ENCODE results near the gene SLC9A3. TPM values are rescaled to one million over a fixed set of nuclear protein-coding genes. Genes with fewer than 3 reads are reported as not detected.
A peak's percentile ranks its signal among the peaks of the same experiment; 100 is the strongest.

Gene SLC9A3
- polyA plus RNA-seq, 3 donors: 0.31 to 0.42 (median 0.36) TPM

DNA sequence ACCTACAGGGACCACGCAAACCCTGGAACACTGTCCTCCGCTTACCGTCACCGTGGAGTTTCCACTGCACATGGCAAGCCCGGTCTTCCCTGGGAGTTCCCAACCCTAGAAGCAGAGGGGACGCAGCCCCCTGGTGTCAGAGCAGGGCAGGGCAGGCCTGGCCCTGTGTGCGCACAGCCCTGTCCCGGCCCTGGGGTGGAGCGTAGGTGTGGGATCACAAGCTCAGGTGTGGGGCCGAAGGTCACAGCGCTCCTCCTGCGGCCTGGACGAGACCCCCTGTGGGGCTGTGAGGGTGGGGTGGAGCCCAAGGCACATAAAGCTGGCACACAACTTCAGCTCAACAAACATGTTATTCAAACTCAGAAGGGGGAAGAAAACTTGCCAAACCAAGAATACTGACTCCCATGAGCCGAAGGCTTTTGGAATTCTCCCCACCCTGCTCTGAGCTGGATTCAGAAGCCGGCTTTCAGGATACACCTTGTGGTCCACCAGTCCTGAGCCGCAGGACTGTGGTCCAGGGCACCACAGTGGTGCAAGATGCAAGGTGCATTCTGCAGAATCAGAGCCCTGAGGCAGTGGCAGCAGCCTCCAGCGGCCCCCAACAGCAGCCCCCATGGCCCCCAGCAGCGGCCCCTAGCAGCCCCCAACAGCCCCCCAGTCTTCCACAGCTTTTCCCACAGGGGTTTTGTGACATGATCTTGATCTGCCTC is 93.1 kb downstream of the SLC9A3 start:
- whole genome bisulfite sequencing (ENCODE audit: insufficient coverage): 40% methylated on average over 13 of the region's 18 CpGs
- Mint-ChIP-seq H3K4me1 (no peaks in the 10 kb centered on the region), H3K9me3 (peaks cover 0 to 4% (median 0%) of the 10 kb centered on the region in 7 donors), H3K4me3 (no peak overlapping the region), H3K27ac (no peak overlapping the region), H3K36me3 (no peaks in the 10 kb centered on the region), H3K27me3 (ENCODE audit: low read depth in 3 of 3) (peaks cover 12 to 17% (median 13%) of the 10 kb centered on the region in 3 donors)
- no peak overlapping the region for H3K4me3 ChIP-seq (replicated peaks in 1 of 3; ENCODE audit: low read depth in 2 of 3, low read length in 3 of 3)
- H3K79me2 ChIP-seq (ENCODE audit: insufficient read depth, low read length): no peaks in the 10 kb centered on the region
- no peaks in the 10 kb centered on the region for H4K20me1 ChIP-seq (ENCODE audit: insufficient read depth, low read length)
- TF ChIP-seq, protein P1, sequence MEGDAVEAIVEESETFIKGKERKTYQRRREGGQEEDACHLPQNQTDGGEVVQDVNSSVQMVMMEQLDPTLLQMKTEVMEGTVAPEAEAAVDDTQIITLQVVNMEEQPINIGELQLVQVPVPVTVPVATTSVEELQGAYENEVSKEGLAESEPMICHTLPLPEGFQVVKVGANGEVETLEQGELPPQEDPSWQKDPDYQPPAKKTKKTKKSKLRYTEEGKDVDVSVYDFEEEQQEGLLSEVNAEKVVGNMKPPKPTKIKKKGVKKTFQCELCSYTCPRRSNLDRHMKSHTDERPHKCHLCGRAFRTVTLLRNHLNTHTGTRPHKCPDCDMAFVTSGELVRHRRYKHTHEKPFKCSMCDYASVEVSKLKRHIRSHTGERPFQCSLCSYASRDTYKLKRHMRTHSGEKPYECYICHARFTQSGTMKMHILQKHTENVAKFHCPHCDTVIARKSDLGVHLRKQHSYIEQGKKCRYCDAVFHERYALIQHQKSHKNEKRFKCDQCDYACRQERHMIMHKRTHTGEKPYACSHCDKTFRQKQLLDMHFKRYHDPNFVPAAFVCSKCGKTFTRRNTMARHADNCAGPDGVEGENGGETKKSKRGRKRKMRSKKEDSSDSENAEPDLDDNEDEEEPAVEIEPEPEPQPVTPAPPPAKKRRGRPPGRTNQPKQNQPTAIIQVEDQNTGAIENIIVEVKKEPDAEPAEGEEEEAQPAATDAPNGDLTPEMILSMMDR (IDR thresholded peaks at IDR 0.05): peak; percentile 28
- H3K9me3 ChIP-seq (replicated peaks in 1 of 2; ENCODE audit: control insufficient read depth in 1 of 2, insufficient read depth in 1 of 2, low read length in 2 of 2): no peaks in the 10 kb centered on the region
- no peaks in the 10 kb centered on the region for H3K36me3 ChIP-seq (replicated peaks in 1 of 2; ENCODE audit: control insufficient read depth in 1 of 2, insufficient read depth in 2 of 2, low read length in 2 of 2)
- H3K4me2 ChIP-seq (replicated peaks; ENCODE audit: extremely low read depth, low read length, poor library complexity, severe bottlenecking): no peak overlapping the region
- peak in 2 of 3 donors; percentile 29 to 64 for DNase-seq
- H3K9ac ChIP-seq (ENCODE audit: insufficient read depth, low read length, poor library complexity, severe bottlenecking): no peak overlapping the region
- no peaks in the 10 kb centered on the region for H3K4me1 ChIP-seq (ENCODE audit: control insufficient read depth in 1 of 2, insufficient read depth in 2 of 2, low read length in 2 of 2)
- no peaks in the 10 kb centered on the region for H3K27me3 ChIP-seq (ENCODE audit: control insufficient read depth in 2 of 2, insufficient read depth in 2 of 2, low read length in 2 of 2)
- H2AFZ ChIP-seq (ENCODE audit: insufficient read depth, low read depth, low read length, poor library complexity, severe bottlenecking): no peak overlapping the region
- intact Hi-C loops (cut with micrococcal nuclease): loop anchor here in 1 of 2 donors (2.0 kb wide), 1 partner anchor 114 kb away; no protein-coding TSS in a partner anchor
- no peak overlapping the region for H3K27ac ChIP-seq (ENCODE audit: low read depth in 1 of 2, low read length in 2 of 2)

DNA sequence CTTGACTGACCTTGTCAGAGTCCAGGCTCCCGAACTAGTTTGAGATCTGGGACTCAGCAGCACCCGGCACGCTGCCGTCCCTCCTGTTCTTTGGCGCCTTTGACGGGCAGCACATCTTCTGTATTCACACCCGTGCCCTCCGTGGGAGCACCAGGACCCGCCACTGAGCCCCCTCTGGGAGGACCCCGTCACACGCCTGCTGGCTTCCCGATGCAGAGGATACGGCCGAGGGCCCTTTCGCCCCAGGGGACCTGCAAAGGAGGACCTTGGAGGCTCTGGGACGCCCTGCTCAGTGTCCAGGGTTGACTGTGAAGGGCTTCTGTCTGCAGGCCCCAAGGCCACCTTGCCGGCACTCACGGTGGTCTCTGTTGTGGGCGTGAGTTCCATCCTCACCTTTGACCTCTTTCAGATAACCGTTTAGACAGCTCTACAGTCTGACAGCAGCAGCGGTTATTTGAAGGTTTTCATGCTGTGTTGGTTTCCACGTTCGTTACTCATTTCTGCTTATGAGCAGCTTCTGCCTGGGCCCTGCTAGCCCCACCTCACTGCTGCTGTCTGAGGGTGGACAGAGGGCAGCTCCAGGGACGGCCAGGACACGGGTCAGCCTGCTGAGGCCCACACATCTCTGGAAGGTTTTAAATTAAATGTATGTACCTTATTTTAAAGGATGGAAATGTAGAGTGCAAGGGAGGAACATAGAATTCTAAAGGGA is 93.9 kb downstream of the SLC9A3 start:
- Histone ChIP-seq H2AFZ (ENCODE audit: insufficient read depth, low read depth, low read length, poor library complexity, severe bottlenecking) (no peak overlapping the region), H3K4me1 (ENCODE audit: control insufficient read depth in 1 of 2, insufficient read depth in 2 of 2, low read length in 2 of 2) (no peaks in the 10 kb centered on the region), H3K9ac (ENCODE audit: insufficient read depth, low read length, poor library complexity, severe bottlenecking) (no peak overlapping the region), H3K79me2 (ENCODE audit: insufficient read depth, low read length) (no peaks in the 10 kb centered on the region), H3K9me3 (replicated peaks in 1 of 2; ENCODE audit: control insufficient read depth in 1 of 2, insufficient read depth in 1 of 2, low read length in 2 of 2) (no peaks in the 10 kb centered on the region), H4K20me1 (ENCODE audit: insufficient read depth, low read length) (no peaks in the 10 kb centered on the region), H3K27me3 (ENCODE audit: control insufficient read depth in 2 of 2, insufficient read depth in 2 of 2, low read length in 2 of 2) (no peaks in the 10 kb centered on the region), H3K4me2 (replicated peaks; ENCODE audit: extremely low read depth, low read length, poor library complexity, severe bottlenecking) (no peak overlapping the region), H3K4me3 (replicated peaks in 1 of 3; ENCODE audit: low read depth in 2 of 3, low read length in 3 of 3) (no peak overlapping the region), H3K36me3 (replicated peaks in 1 of 2; ENCODE audit: control insufficient read depth in 1 of 2, insufficient read depth in 2 of 2, low read length in 2 of 2) (no peaks in the 10 kb centered on the region), H3K27ac (ENCODE audit: low read depth in 1 of 2, low read length in 2 of 2) (no peak overlapping the region)
- Mint-ChIP-seq H3K27me3 (ENCODE audit: low read depth in 3 of 3) (peaks cover 13 to 16% (median 14%) of the 10 kb centered on the region in 3 donors), H3K9me3 (peaks cover 0 to 4% (median 0%) of the 10 kb centered on the region in 7 donors), H3K4me3 (peak overlapping the region; percentile 36 to 37), H3K4me1 (no peaks in the 10 kb centered on the region), H3K36me3 (no peaks in the 10 kb centered on the region), H3K27ac (peak overlapping the region in 1 of 7 donors; percentile 50)
- TF ChIP-seq, protein P1 (IDR thresholded peaks at IDR 0.05): no peak
- DNase-seq: no peak
- 97% methylated on average over 21 of the region's 25 CpGs for WGBS (ENCODE audit: insufficient coverage)
- intact Hi-C loops (cut with micrococcal nuclease): loop anchor here in 1 of 2 donors (2.0 kb wide), 1 partner anchor 114 kb away; no protein-coding TSS in a partner anchor
